ENCODE data around the gene ZNF484. TPM values are rescaled to one million over a fixed set of nuclear protein-coding genes. Genes with fewer than 3 reads are reported as not detected.
"Not testable (repeated sequence)": the region's sequence is repeated elsewhere in the genome, so short reads cannot be mapped to it uniquely, and the experiment has no call there.

The ZNF484 gene
- total RNA-seq, 1 experiment from 2014 or later, result 7.2 TPM

GRCh38 chr9:92894711-92895362 lies 17.0 kb upstream of the ZNF484 start:
- no peaks in the 10 kb centered on the region for H3K36me3 ChIP-seq (ENCODE audit: control insufficient read depth in 1 of 2, insufficient read depth in 2 of 2, low read length in 2 of 2)
- no peak overlapping the region for H3K27ac ChIP-seq (ENCODE audit: low read depth, low read length)
- ChIA-PET RAD21 (ENCODE audit: low non-redundant PET in 1 of 2, low total read pairs in 2 of 2, uncharacterized antibody in 2 of 2, unreplicated experiment in 2 of 2) (no interaction called here), CTCF (no interaction called here), POLR2A (no interaction called here)
- no peaks in the 10 kb centered on the region for H3K27me3 ChIP-seq (ENCODE audit: insufficient read depth, low read length)
- no peaks in the 10 kb centered on the region for H4K20me1 ChIP-seq (ENCODE audit: insufficient read depth)
- TF ChIP-seq ATF3 (IDR thresholded peaks at IDR 0.05) (no peak), ZNF274 (IDR thresholded peaks at IDR 0.05; ENCODE audit: low read depth, low read length) (no peak), REST (IDR thresholded peaks at IDR 0.05; ENCODE audit: low read depth) (no peak), ZFX (IDR thresholded peaks at IDR 0.05) (no peak)
- H2AFZ ChIP-seq (ENCODE audit: low read depth, low read length, poor library complexity, severe bottlenecking), result no peak overlapping the region
- no peak overlapping the region for H3K4me3 ChIP-seq (replicated peaks in 1 of 2; ENCODE audit: low read depth in 1 of 2, low read length in 2 of 2)
- H3K4me2 ChIP-seq (ENCODE audit: low read length), result no peak overlapping the region
- H3K9ac ChIP-seq (ENCODE audit: low read length), result no peak overlapping the region
- no peaks in the 10 kb centered on the region for H3K9me2 ChIP-seq (ENCODE audit: insufficient read depth)
- no TSS peak for BruUV-seq (replicated peaks)
- no peaks in the 10 kb centered on the region for H3K4me1 ChIP-seq (ENCODE audit: control insufficient read depth in 1 of 2, insufficient read depth in 2 of 2, low read length in 2 of 2)
- DNase-seq (ENCODE audit: low read depth, low spot score) (no peak), ATAC-seq (no peak)
- intact Hi-C loops (cut with micrococcal nuclease), result no loop called here
- H3K9me3 ChIP-seq (ENCODE audit: control insufficient read depth in 1 of 2, insufficient read depth in 1 of 2, low read depth in 1 of 2, low read length in 2 of 2), result no peaks in the 10 kb centered on the region
- H3K79me2 ChIP-seq (ENCODE audit: insufficient read depth, low read length), result no peaks in the 10 kb centered on the region

- DNase-seq (ENCODE audit: low read depth, low spot score); POLR2A ChIA-PET; H3K4me3 ChIP-seq (replicated peaks in 1 of 2; ENCODE audit: low read depth in 1 of 2, low read length in 2 of 2); H3K27me3 ChIP-seq (ENCODE audit: insufficient read depth, low read length); H3K9me3 ChIP-seq (ENCODE audit: control insufficient read depth in 1 of 2, insufficient read depth in 1 of 2, low read depth in 1 of 2, low read length in 2 of 2); ATAC-seq; H4K20me1 ChIP-seq (ENCODE audit: insufficient read depth); CTCF ChIA-PET; H3K36me3 ChIP-seq (ENCODE audit: control insufficient read depth in 1 of 2, insufficient read depth in 2 of 2, low read length in 2 of 2); H3K9me2 ChIP-seq (ENCODE audit: insufficient read depth); RAD21 ChIA-PET (ENCODE audit: low non-redundant PET in 1 of 2, low total read pairs in 2 of 2, uncharacterized antibody in 2 of 2, unreplicated experiment in 2 of 2); H3K9ac ChIP-seq (ENCODE audit: low read length); H2AFZ ChIP-seq (ENCODE audit: low read depth, low read length, poor library complexity, severe bottlenecking); H3K4me2 ChIP-seq (ENCODE audit: low read length); H3K4me1 ChIP-seq (ENCODE audit: control insufficient read depth in 1 of 2, insufficient read depth in 2 of 2, low read length in 2 of 2); intact Hi-C loops (cut with micrococcal nuclease); BruUV-seq (replicated peaks); H3K27ac ChIP-seq (ENCODE audit: low read depth, low read length); H3K79me2 ChIP-seq (ENCODE audit: insufficient read depth, low read length): not testable (repeated sequence)
Observed at GRCh38 chr9:92893916-92894610, 16.2 kb upstream of the ZNF484 start.

GRCh38 chr9:92892276-92892675 lies 14.4 kb upstream of the ZNF484 start:
- H3K27me3 ChIP-seq (ENCODE audit: insufficient read depth, low read length); H3K9me3 ChIP-seq (ENCODE audit: control insufficient read depth in 1 of 2, insufficient read depth in 1 of 2, low read depth in 1 of 2, low read length in 2 of 2); ATAC-seq; CTCF ChIA-PET; H3K4me3 ChIP-seq (replicated peaks in 1 of 2; ENCODE audit: low read depth in 1 of 2, low read length in 2 of 2); intact Hi-C loops (cut with micrococcal nuclease); H3K36me3 ChIP-seq (ENCODE audit: control insufficient read depth in 1 of 2, insufficient read depth in 2 of 2, low read length in 2 of 2); H3K9me2 ChIP-seq (ENCODE audit: insufficient read depth); RAD21 ChIA-PET (ENCODE audit: low non-redundant PET in 1 of 2, low total read pairs in 2 of 2, uncharacterized antibody in 2 of 2, unreplicated experiment in 2 of 2); H2AFZ ChIP-seq (ENCODE audit: low read depth, low read length, poor library complexity, severe bottlenecking); H3K9ac ChIP-seq (ENCODE audit: low read length); H3K27ac ChIP-seq (ENCODE audit: low read depth, low read length); POLR2A ChIA-PET; H3K79me2 ChIP-seq (ENCODE audit: insufficient read depth, low read length); BruUV-seq (replicated peaks); H4K20me1 ChIP-seq (ENCODE audit: insufficient read depth); DNase-seq (ENCODE audit: low read depth, low spot score); H3K4me2 ChIP-seq (ENCODE audit: low read length); H3K4me1 ChIP-seq (ENCODE audit: control insufficient read depth in 1 of 2, insufficient read depth in 2 of 2, low read length in 2 of 2): not testable (repeated sequence)
